Adrenal gland (tissue), 5 donors: ENCODE data around the gene INO80E.

Experiments used
- POLR2A ChIP-seq, 2 donors: fragments of 450-650 bp; IDR thresholded peaks; one replicate each; pipeline ENCODE4 v1.6.1; 2017; ENCODE audit warnings: antibody characterized with exemption in 2 of 2, mild to moderate bottlenecking in 2 of 2, moderate library complexity in 1 of 2
- TF ChIP-seq, protein P1 (sequence below), 6 experiments: fragments of 450-650 bp in 4 of 6; fragments of 200-600 bp in 2 of 6; sonication (generic) in 1 of 6; IDR thresholded peaks; 1 replicate in 5 of 6; 2 replicates in 1 of 6; pipeline versions ENCODE4 v1.5.1 to v1.8.0; 2016 to 2021; ENCODE audit warnings: antibody characterized with exemption in 6 of 6, mild to moderate bottlenecking in 2 of 6, moderate library complexity in 1 of 6
- donor health status: DM: no; HTN: no; CAD: no.

DNA sequence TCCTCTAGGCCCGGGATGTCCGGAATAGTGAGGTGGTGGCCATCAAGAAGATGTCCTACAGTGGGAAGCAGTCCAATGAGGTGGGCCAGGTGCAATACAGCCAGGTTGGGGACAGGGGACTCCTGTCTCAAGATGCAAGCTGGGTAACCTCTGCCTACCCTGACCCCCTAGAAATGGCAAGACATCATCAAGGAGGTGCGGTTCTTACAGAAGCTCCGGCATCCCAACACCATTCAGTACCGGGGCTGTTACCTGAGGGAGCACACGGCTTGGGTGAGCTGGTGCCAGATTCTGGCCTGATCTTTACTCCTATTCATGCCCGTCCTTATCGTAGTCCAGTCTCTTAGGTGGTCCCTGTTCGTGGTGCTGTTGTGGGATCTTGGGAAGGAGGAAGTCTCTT, 18.0 kb upstream of the INO80E start:
- TF ChIP-seq, protein P1, sequence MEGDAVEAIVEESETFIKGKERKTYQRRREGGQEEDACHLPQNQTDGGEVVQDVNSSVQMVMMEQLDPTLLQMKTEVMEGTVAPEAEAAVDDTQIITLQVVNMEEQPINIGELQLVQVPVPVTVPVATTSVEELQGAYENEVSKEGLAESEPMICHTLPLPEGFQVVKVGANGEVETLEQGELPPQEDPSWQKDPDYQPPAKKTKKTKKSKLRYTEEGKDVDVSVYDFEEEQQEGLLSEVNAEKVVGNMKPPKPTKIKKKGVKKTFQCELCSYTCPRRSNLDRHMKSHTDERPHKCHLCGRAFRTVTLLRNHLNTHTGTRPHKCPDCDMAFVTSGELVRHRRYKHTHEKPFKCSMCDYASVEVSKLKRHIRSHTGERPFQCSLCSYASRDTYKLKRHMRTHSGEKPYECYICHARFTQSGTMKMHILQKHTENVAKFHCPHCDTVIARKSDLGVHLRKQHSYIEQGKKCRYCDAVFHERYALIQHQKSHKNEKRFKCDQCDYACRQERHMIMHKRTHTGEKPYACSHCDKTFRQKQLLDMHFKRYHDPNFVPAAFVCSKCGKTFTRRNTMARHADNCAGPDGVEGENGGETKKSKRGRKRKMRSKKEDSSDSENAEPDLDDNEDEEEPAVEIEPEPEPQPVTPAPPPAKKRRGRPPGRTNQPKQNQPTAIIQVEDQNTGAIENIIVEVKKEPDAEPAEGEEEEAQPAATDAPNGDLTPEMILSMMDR (IDR thresholded peaks at IDR 0.05) = no peak
- TF ChIP-seq POLR2A (IDR thresholded peaks at IDR 0.05) = no peak
